ENCODE results near the gene RABGAP1L. TPM values are rescaled to one million over a fixed set of nuclear protein-coding genes. Genes with fewer than 3 reads are reported as not detected.
"Not testable (repeated sequence)": the region's sequence is repeated elsewhere in the genome, so short reads cannot be mapped to it uniquely, and the experiment has no call there.

The RABGAP1L gene
- total RNA-seq, 3 donors from 2014 or later: 46.1 to 74.7 (median 59.2) TPM

DNA sequence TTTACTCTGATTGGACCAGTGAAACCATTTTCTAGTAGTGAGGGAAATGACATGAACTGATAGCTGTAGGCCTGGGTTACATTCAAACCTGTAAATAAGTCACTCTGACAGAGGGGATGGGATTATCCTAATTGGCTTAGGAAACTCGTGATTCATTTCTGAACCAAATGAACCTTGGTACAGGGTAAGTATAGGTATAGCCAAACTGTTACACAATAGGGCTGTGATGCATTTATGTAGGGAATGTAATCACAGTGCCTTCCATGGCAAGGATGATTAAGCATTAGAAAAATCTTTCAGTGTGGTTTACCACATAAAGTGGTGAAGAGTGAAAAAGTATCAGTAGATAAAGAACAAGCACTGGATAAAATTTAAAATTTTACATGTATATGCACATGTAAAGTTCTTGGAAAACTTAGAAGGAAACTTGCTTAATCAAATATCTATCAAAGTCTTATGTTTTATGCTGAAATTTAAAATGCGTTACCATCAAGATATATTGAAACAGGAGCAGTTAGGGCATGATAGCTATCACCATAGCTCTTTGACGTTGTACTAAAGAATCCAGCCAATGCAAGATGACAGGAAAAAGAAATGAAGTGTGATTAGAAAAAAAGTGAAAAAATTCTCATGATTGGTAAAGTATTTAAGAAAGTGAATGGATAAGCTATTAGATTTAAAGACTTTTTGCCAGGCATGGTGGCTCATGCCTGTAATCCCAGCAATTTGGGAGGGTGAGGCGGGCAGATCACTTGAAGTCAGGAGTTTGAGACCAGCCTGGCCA is 63.0 kb downstream of the RABGAP1L start:
- DNase-seq (no peak), ATAC-seq (no peak)
- H3K4me3 ChIP-seq: no peak overlapping the region
- no peaks in the 10 kb centered on the region for H3K36me3 ChIP-seq (ENCODE audit: low read depth)
- TF ChIP-seq, protein P1, sequence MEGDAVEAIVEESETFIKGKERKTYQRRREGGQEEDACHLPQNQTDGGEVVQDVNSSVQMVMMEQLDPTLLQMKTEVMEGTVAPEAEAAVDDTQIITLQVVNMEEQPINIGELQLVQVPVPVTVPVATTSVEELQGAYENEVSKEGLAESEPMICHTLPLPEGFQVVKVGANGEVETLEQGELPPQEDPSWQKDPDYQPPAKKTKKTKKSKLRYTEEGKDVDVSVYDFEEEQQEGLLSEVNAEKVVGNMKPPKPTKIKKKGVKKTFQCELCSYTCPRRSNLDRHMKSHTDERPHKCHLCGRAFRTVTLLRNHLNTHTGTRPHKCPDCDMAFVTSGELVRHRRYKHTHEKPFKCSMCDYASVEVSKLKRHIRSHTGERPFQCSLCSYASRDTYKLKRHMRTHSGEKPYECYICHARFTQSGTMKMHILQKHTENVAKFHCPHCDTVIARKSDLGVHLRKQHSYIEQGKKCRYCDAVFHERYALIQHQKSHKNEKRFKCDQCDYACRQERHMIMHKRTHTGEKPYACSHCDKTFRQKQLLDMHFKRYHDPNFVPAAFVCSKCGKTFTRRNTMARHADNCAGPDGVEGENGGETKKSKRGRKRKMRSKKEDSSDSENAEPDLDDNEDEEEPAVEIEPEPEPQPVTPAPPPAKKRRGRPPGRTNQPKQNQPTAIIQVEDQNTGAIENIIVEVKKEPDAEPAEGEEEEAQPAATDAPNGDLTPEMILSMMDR (IDR thresholded peaks at IDR 0.05): no peak
- H3K4me1 ChIP-seq (ENCODE audit: low read depth): no peaks in the 10 kb centered on the region
- no peaks in the 10 kb centered on the region for H3K9me3 ChIP-seq
- intact Hi-C loops (cut with DNase I, micrococcal nuclease): no loop called here

DNA sequence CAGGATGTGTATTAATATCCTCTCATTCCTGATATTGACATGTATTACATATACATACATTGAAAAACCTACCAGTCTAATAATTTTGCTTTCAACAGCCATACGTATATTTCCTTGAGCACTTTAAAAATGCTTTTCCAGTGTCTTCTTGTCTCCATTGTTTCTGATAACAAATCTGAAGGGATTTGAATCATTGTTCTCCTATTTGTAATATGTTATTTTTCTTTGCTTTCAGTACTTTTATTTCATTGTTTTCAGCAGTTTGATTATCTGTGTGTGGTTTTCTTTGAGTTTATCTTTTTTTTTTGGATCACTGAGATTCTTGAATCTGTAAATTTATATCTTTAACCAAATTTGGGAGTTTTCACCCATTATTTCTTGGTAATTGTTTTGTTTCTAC is 65.3 kb downstream of the RABGAP1L start:
- ATAC-seq (no peak), DNase-seq (no peak)
- no peak overlapping the region for H3K4me3 ChIP-seq
- H3K36me3 ChIP-seq (ENCODE audit: low read depth): no peaks in the 10 kb centered on the region
- intact Hi-C loops (cut with DNase I, micrococcal nuclease): no loop called here
- H3K4me1 ChIP-seq (ENCODE audit: low read depth): no peaks in the 10 kb centered on the region
- H3K9me3 ChIP-seq: no peaks in the 10 kb centered on the region
- TF ChIP-seq, protein P1 (IDR thresholded peaks at IDR 0.05): no peak

DNA sequence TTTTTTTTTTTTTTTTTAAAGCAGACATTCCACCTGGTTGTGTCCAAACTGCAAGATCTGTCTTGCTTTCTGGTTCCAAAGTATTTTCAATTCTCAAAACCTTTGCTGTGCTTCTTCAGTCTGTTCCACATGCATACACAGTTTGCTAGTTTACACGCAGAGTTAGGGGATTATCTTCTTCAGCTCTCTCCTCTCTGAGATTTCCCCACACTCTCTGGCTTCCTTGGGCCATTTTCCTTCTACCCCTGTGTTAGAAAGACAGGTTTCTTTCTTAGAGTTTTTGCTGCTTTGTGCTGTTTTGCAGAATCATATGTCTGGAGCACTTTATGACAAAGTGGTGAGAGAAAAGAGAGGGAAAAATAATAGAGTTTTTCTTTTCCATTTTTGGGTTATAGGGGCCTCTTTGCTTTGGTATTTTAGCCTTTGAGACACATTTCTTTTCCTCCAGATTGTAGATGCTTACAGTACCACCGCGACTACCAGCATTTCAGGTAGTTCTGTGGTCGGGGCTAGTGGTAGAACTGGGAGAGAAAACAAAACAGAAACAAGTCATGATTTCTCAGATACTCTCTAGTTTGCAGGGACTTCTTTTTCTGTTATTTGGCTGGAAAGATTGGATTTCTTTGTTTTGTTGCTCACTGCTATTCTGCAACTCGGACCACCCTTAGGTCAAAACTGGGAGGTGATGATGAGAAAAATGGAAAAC is 66.3 kb downstream of the RABGAP1L start:
- H3K36me3 ChIP-seq (ENCODE audit: low read depth): no peaks in the 10 kb centered on the region
- H3K4me1 ChIP-seq (ENCODE audit: low read depth): no peaks in the 10 kb centered on the region
- intact Hi-C loops (cut with DNase I, micrococcal nuclease): no loop called here
- H3K4me3 ChIP-seq: no peak overlapping the region
- ATAC-seq: no peak
- no peaks in the 10 kb centered on the region for H3K9me3 ChIP-seq
- TF ChIP-seq, protein P1 (IDR thresholded peaks at IDR 0.05): no peak
- DNase-seq: no peak

DNA sequence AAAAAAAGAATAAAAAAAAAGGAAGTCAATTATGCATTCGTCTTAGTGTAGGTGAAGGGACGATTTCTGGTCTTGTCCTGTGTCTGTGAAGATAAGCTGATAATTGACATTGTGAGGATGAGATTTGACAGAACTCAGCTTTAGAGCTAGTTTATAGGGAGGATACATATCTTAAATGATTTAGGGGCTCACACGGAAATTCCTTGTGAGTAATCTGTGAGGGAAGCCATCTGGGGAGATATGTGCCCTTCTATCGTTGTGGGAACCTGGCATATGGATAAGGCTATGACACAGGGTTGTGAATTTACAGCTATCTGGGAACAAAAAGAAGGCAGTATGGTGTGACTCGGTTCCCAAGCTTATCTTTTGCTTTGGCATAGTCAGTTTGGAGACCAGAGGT is 71.1 kb downstream of the RABGAP1L start:
- no peak for ATAC-seq
- Histone ChIP-seq H3K36me3 (ENCODE audit: low read depth) (no peaks in the 10 kb centered on the region), H3K4me3 (no peak overlapping the region), H3K9me3 (no peaks in the 10 kb centered on the region), H3K4me1 (ENCODE audit: low read depth) (no peaks in the 10 kb centered on the region)
- no peak for DNase-seq
- intact Hi-C loops (cut with DNase I, micrococcal nuclease): no loop called here
- TF ChIP-seq, protein P1 (IDR thresholded peaks at IDR 0.05): no peak

DNA sequence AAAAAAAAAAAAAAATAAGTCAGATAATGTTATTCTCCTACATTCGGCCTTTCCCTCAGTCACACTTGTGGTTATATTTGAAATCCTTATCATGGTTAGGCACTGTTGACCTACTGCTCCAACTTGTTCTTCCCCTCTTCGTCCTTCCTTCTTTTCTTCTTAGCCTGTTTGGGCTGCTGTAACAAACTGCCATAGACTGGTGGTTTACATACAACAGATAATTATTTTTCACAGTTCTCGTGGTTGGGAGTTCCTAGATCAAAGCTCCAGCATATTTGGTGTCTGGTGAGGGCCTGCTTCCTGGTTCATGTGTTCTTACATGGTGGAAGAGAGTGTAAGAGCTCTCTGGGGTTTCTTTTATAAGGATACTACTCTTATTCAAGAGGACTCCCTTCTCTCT is 73.4 kb downstream of the RABGAP1L start:
- ATAC-seq: no peak
- H3K36me3 ChIP-seq (ENCODE audit: low read depth): no peaks in the 10 kb centered on the region
- H3K9me3 ChIP-seq: no peaks in the 10 kb centered on the region
- intact Hi-C loops (cut with DNase I, micrococcal nuclease): no loop called here
- DNase-seq: no peak
- TF ChIP-seq, protein P1 (IDR thresholded peaks at IDR 0.05): no peak
- H3K4me1 ChIP-seq (ENCODE audit: low read depth): no peaks in the 10 kb centered on the region
- H3K4me3 ChIP-seq: no peak overlapping the region

DNA sequence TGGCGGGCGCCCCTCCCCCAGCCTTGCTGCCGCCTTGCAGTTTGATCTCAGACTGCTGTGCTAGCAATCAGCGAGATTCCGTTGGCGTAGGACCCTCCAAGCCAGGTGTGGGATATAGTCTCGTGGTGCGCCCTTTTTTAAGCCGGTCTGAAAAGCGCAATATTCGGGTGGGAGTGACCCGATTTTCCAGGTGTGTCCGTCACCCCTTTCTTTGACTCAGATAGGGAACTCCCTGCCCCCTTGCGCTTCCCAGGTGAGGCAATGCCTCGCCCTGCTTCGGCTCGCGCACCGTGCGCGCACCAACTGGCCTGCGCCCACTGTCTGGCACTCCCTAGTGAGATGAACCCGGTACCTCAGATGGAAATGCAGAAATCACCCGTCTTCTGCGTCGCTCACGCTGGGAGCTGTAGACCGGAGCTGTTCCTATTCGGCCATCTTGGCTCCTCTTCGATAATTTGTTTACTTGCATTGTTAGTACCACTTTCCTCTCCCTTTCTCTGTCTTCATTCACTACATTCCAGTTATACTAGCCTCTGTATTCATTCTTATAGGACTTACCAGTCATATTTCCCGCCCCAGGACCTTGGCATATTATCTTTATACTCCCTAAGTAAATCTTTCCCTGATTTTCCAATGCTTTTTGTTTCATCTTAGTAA is 79.7 kb downstream of the RABGAP1L start:
- intact Hi-C loops (cut with DNase I, micrococcal nuclease); H3K9me3 ChIP-seq; H3K4me1 ChIP-seq (ENCODE audit: low read depth); H3K4me3 ChIP-seq; ATAC-seq; H3K36me3 ChIP-seq (ENCODE audit: low read depth): not testable (repeated sequence)
- DNase-seq: peak; percentile 54 to 78 (median 58)

Measured in mucosa of descending colon (tissue), 3 donors.